ENCODE measurements around the gene KLF11.

- no peak for TF ChIP-seq CTCF (conservative IDR thresholded peaks at IDR 0.05 in 1 of 2, IDR thresholded peaks at IDR 0.05 in 1 of 2; ENCODE audit: low read depth in 1 of 2, low read length in 2 of 2)
- no peak for TF ChIP-seq EZH2 (IDR thresholded peaks at IDR 0.05; ENCODE audit: low read length, missing control alignments)
Observed at GRCh38 chr2:10058251-10059015, 15.1 kb downstream of the KLF11 start.
